H1 (cell line): Measurements from ENCODE around the gene OR2T11. TPM values are rescaled to one million over a fixed set of nuclear protein-coding genes. Genes with fewer than 3 reads are reported as not detected.

Experiments used
- polyA plus RNA-seq, 7 experiments: library from polyadenylated mRNA; depleted of rRNA in 3 of 7; stranded (reverse) in 5 of 7; unstranded in 2 of 7; fragments of >200 nt in 5 of 7; fragments of 200-250 nt in 2 of 7; gene quantifications; 1 replicate in 5 of 7; 2 replicates in 1 of 7; 4 replicates in 1 of 7; pipeline versions ENCODE4 v1.2.1 to v1.2.3, GENCODE V29; 2011 to 2013; ENCODE audit warnings: missing spikeins in 2 of 7, mixed read lengths in 2 of 7
- small RNA-seq: library from polyadenylated mRNA; stranded (forward); fragments of <200 nt; extraction: miRNeasy Mini kit (QIAGEN cat#:217004); gene quantifications from one replicate; pipeline ENCODE3, GENCODE V24; 2013; ENCODE audit not compliant: insufficient read depth
- total RNA-seq: library from RNA; stranded (reverse); fragmentation: NEBNext Ultra II Directional; extraction: Animal tissue kit (Norgen Biotek cat#: 25700); gene quantifications from 2 replicates; pipeline ENCODE4 v1.2.1, GENCODE V29; 2021

OR2T11 gene
- total and polyA plus RNA-seq, 2 of the 8 experiments (the other 6 are each of a cell fraction or from before 2014, with no cell fraction given) = not detected

Small RNAs within 50 kb of the gene (small RNA-seq; reads per million reads assigned to genes)
- not detected for gene RF00019

Other genes starting within 250 kb of the OR2T11 start
- gene OR2T1, start 232.0 kb downstream of the OR2T11 start, total RNA-seq = not detected in 2 replicates
- gene OR2T1, start 232.0 kb downstream of the OR2T11 start, polyA plus RNA-seq (2011; rRNA removed) = not detected in 2 replicates
- gene OR2T2, start 189.5 kb downstream of the OR2T11 start, total RNA-seq = not detected in 2 replicates
- not detected in 2 replicates for gene OR2T2, start 189.5 kb downstream of the OR2T11 start, polyA plus RNA-seq (2011; rRNA removed)
- not detected in 2 replicates for gene OR2T3, start 161.7 kb downstream of the OR2T11 start, total RNA-seq
- not detected in 2 replicates for gene OR2T3, start 161.7 kb downstream of the OR2T11 start, polyA plus RNA-seq (2011; rRNA removed)
- gene OR2T5, start 146.5 kb downstream of the OR2T11 start, total RNA-seq = not detected in 2 replicates
- gene OR2T5, start 146.5 kb downstream of the OR2T11 start, polyA plus RNA-seq (2011; rRNA removed) = not detected in 2 replicates
- not detected in 2 replicates for gene OR2G6, start 127.0 kb downstream of the OR2T11 start, total RNA-seq
- gene OR2G6, start 127.0 kb downstream of the OR2T11 start, polyA plus RNA-seq (2011; rRNA removed) = not detected in 2 replicates
- gene OR2T29, start 72.3 kb downstream of the OR2T11 start, total RNA-seq = not detected in 2 replicates
- gene OR2T29, start 72.3 kb downstream of the OR2T11 start, polyA plus RNA-seq (2011; rRNA removed) = not detected in 2 replicates
- gene OR2T34, start 60.3 kb downstream of the OR2T11 start, total RNA-seq = not detected in 2 replicates
- gene OR2T34, start 60.3 kb downstream of the OR2T11 start, polyA plus RNA-seq (2011; rRNA removed) = not detected in 2 replicates
- gene OR2T10, start 37.4 kb downstream of the OR2T11 start, total RNA-seq = not detected in 2 replicates
- gene OR2T10, start 37.4 kb downstream of the OR2T11 start, polyA plus RNA-seq (2011; rRNA removed) = not detected in 2 replicates
- not detected in 2 replicates for gene OR2T35, start 10.2 kb upstream of the OR2T11 start, total RNA-seq
- gene OR2T35, start 10.2 kb upstream of the OR2T11 start, polyA plus RNA-seq (2011; rRNA removed) = not detected in 2 replicates
- not detected in 2 replicates for gene OR2T27, start 20.4 kb upstream of the OR2T11 start, total RNA-seq
- not detected in 2 replicates for gene OR2T27, start 20.4 kb upstream of the OR2T11 start, polyA plus RNA-seq (2011; rRNA removed)
- gene OR14I1, start 67.7 kb upstream of the OR2T11 start, total RNA-seq = not detected in 2 replicates
- not detected in 2 replicates for gene OR14I1, start 67.7 kb upstream of the OR2T11 start, polyA plus RNA-seq (2011; rRNA removed)
- not detected in 2 replicates for gene LYPD8, start 120.7 kb upstream of the OR2T11 start, total RNA-seq
- not detected in 2 replicates for gene LYPD8, start 120.7 kb upstream of the OR2T11 start, polyA plus RNA-seq (2011; rRNA removed)
- gene SH3BP5L, start 190.8 kb upstream of the OR2T11 start, total RNA-seq = 27.9 and 28.4 TPM in 2 replicates
- gene SH3BP5L, start 190.8 kb upstream of the OR2T11 start, polyA plus RNA-seq (2011; rRNA removed) = 20.2 and 29.7 TPM in 2 replicates
- gene ZNF672, start 203.1 kb upstream of the OR2T11 start, total RNA-seq = 28.4 and 30.7 TPM in 2 replicates
- 40.4 and 40.7 TPM in 2 replicates for gene ZNF672, start 203.1 kb upstream of the OR2T11 start, polyA plus RNA-seq (2011; rRNA removed)
- gene ZNF692, start 224.0 kb upstream of the OR2T11 start, total RNA-seq = 38.4 and 39.7 TPM in 2 replicates
- 52.3 and 55.8 TPM in 2 replicates for gene ZNF692, start 224.0 kb upstream of the OR2T11 start, polyA plus RNA-seq (2011; rRNA removed)